SU-DHL-6 (cell line): ENCODE results near the gene BEND7.

ENCODE experiments used
- H2AFZ ChIP-seq: fragments of 200-600 bp; sonication (generic); 2 replicates; pipeline ENCODE4 v1.6.1; 2014; ENCODE audit warnings: low read depth, mild to moderate bottlenecking, moderate library complexity, mixed read lengths, antibody characterized with exemption, low read length; ENCODE audit not compliant: severe bottlenecking
- H3F3A ChIP-seq: fragments of 200-600 bp; shearing (Covaris generic); 2 replicates; pipeline ENCODE4 v1.6.0; 2016; ENCODE audit warnings: antibody characterized with exemption, mild to moderate bottlenecking; ENCODE audit not compliant: insufficient read depth
- H3K27ac ChIP-seq: fragments of 200-600 bp; sonication (generic); 2 replicates; pipeline ENCODE4 v1.5.1; 2016; ENCODE audit warnings: low read depth, mild to moderate bottlenecking, low read length, moderate library complexity, mixed read lengths
- H3K27me3 ChIP-seq: fragments of 200-600 bp; sonication (generic), shearing (Covaris generic); 2 replicates; pipeline ENCODE4 v1.6.0; 2014; ENCODE audit warnings: mild to moderate bottlenecking, low read length
- H3K36me3 ChIP-seq: fragments of 200-600 bp; sonication (generic); 2 replicates; pipeline ENCODE4 v1.6.1; 2014; ENCODE audit warnings: mild to moderate bottlenecking, low read length, mixed read lengths
- H3K4me2 ChIP-seq: fragments of 300-600, 200-600 bp; shearing (Covaris generic), sonication (generic); 2 replicates; pipeline ENCODE4 v1.6.0; 2014; ENCODE audit warnings: low read length, low read depth, mild to moderate bottlenecking; ENCODE audit not compliant: poor library complexity, severe bottlenecking
- H3K4me3 ChIP-seq: fragments of 200-600 bp; sonication (generic); 2 replicates; pipeline ENCODE4 v1.5.1; 2014; ENCODE audit warnings: antibody characterized with exemption, low read length, mild to moderate bottlenecking, mixed read lengths; ENCODE audit not compliant: insufficient read depth, poor library complexity, severe bottlenecking
- H3K79me2 ChIP-seq: fragments of 200-600 bp; sonication (generic); 2 replicates; pipeline ENCODE4 v1.6.1; 2014; ENCODE audit warnings: mild to moderate bottlenecking, low read length, moderate library complexity; ENCODE audit not compliant: insufficient read depth
- H3K9ac ChIP-seq: fragments of 200-600 bp; sonication (generic); 2 replicates; pipeline ENCODE4 v1.7.0; 2014; ENCODE audit warnings: mild to moderate bottlenecking, low read length
- H3K9me2 ChIP-seq: fragments of 200-600 bp; sonication (generic); replicated peaks from 2 replicates; pipeline ENCODE4 v1.6.1; 2014; ENCODE audit warnings: low read length; ENCODE audit not compliant: insufficient read depth
- H3K9me3 ChIP-seq: fragments of 200-600 bp; sonication (generic); 2 replicates; pipeline ENCODE4 v1.6.1; 2014; ENCODE audit warnings: low read length, mixed read lengths; ENCODE audit not compliant: insufficient read depth
- H4K20me1 ChIP-seq: fragments of 200-600 bp; sonication (generic); 2 replicates; pipeline ENCODE4 v1.6.1; 2014; ENCODE audit warnings: low read depth, mild to moderate bottlenecking, antibody characterized with exemption, low read length, moderate library complexity, mixed read lengths
- EZH2phosphoT487 ChIP-seq: fragments of 200-600 bp; sonication (generic), shearing (Covaris generic); conservative IDR thresholded peaks from 2 replicates; pipeline ENCODE4 v1.6.1; 2018; ENCODE audit warnings: mild to moderate bottlenecking, antibody characterized with exemption, low read length, moderate library complexity, mixed read lengths
- TF ChIP-seq, protein P1 (sequence below): fragments of 200-600 bp; sonication (generic); IDR thresholded peaks from one replicate; pipeline ENCODE4 v1.5.1; 2017; ENCODE audit warnings: antibody characterized with exemption, mild to moderate bottlenecking, low read length, moderate library complexity; ENCODE audit not compliant: insufficient read depth, poor library complexity, severe bottlenecking

The BEND7 gene

GRCh38 chr10:13505052-13505680 is 23.6 kb downstream of the BEND7 start:
- no peak overlapping the region for H3K9ac ChIP-seq
- H3K79me2 ChIP-seq = no peaks in the 10 kb centered on the region
- no peak for TF ChIP-seq EZH2phosphoT487
- TF ChIP-seq, protein P1, sequence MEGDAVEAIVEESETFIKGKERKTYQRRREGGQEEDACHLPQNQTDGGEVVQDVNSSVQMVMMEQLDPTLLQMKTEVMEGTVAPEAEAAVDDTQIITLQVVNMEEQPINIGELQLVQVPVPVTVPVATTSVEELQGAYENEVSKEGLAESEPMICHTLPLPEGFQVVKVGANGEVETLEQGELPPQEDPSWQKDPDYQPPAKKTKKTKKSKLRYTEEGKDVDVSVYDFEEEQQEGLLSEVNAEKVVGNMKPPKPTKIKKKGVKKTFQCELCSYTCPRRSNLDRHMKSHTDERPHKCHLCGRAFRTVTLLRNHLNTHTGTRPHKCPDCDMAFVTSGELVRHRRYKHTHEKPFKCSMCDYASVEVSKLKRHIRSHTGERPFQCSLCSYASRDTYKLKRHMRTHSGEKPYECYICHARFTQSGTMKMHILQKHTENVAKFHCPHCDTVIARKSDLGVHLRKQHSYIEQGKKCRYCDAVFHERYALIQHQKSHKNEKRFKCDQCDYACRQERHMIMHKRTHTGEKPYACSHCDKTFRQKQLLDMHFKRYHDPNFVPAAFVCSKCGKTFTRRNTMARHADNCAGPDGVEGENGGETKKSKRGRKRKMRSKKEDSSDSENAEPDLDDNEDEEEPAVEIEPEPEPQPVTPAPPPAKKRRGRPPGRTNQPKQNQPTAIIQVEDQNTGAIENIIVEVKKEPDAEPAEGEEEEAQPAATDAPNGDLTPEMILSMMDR = no peak
- H3K27me3 ChIP-seq = no peaks in the 10 kb centered on the region
- H3K4me3 ChIP-seq = no peak overlapping the region
- no peaks in the 10 kb centered on the region for H4K20me1 ChIP-seq
- no peak overlapping the region for H3K4me2 ChIP-seq
- H3K9me2 ChIP-seq = no peaks in the 10 kb centered on the region
- H3K27ac ChIP-seq = no peak overlapping the region
- no peaks in the 10 kb centered on the region for H3K36me3 ChIP-seq
- no peaks in the 10 kb centered on the region for H3K9me3 ChIP-seq
- no peaks in the 10 kb centered on the region for H3F3A ChIP-seq
- H2AFZ ChIP-seq = no peak overlapping the region

GRCh38 chr10:13503745-13504463 is 24.9 kb downstream of the BEND7 start:
- H2AFZ ChIP-seq = no peak overlapping the region
- no peaks in the 10 kb centered on the region for H4K20me1 ChIP-seq
- no peaks in the 10 kb centered on the region for H3K79me2 ChIP-seq
- TF ChIP-seq EZH2phosphoT487 = no peak
- TF ChIP-seq, protein P1 = no peak
- H3K9ac ChIP-seq = no peak overlapping the region
- H3K27me3 ChIP-seq = no peaks in the 10 kb centered on the region
- no peaks in the 10 kb centered on the region for H3K9me3 ChIP-seq
- H3K36me3 ChIP-seq = no peaks in the 10 kb centered on the region
- no peak overlapping the region for H3K4me3 ChIP-seq
- no peak overlapping the region for H3K27ac ChIP-seq
- no peaks in the 10 kb centered on the region for H3F3A ChIP-seq
- no peak overlapping the region for H3K4me2 ChIP-seq
- H3K9me2 ChIP-seq = no peaks in the 10 kb centered on the region

DNA sequence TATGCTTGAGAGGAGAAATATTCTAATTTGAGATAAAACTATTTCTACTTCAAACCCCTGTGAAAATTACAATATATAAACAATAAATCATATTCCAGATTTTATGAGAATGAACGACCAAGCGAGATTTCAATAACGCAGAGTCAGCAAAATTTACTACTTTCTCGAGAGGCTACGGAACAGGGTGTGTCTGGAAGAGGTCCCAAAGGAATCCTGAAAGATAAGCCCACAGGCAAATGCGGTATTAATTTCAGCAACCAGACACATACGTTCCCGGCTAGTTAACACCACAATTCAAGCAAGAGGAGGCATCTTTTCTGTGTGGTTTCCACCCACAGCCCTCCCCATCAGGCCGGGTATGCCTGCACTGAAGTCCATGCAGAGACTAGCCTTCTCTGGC is 26.4 kb downstream of the BEND7 start:
- H3K9me3 ChIP-seq = no peaks in the 10 kb centered on the region
- TF ChIP-seq EZH2phosphoT487 = no peak
- TF ChIP-seq, protein P1 = no peak
- no peak overlapping the region for H3K9ac ChIP-seq
- no peaks in the 10 kb centered on the region for H4K20me1 ChIP-seq
- H3F3A ChIP-seq = no peaks in the 10 kb centered on the region
- H3K9me2 ChIP-seq = no peaks in the 10 kb centered on the region
- no peak overlapping the region for H3K27ac ChIP-seq
- no peak overlapping the region for H2AFZ ChIP-seq
- no peaks in the 10 kb centered on the region for H3K36me3 ChIP-seq
- H3K4me3 ChIP-seq = no peak overlapping the region
- no peaks in the 10 kb centered on the region for H3K27me3 ChIP-seq
- no peaks in the 10 kb centered on the region for H3K79me2 ChIP-seq
- H3K4me2 ChIP-seq = no peak overlapping the region
